Adrenal gland (tissue), 12 donors: ENCODE data around the gene ZNF248. TPM values are rescaled to one million over a fixed set of nuclear protein-coding genes. Genes with fewer than 3 reads are reported as not detected.

Experiments used
- DNase-seq, 7 donors: peaks; one replicate each; pipeline ENCODE4 v3.0.0-alpha.2; 2019 to 2020
- H3K27ac ChIP-seq, 5 donors: fragments of 200-600 bp; sonication (generic) in 4 of 5; 1 replicate in 3 of 5; 2 replicates in 2 of 5; pipeline versions ENCODE4 v1.5.1 to v1.8.0; 2016 to 2020; ENCODE audit warnings: mild to moderate bottlenecking in 1 of 5
- H3K27me3 ChIP-seq: fragments of 200-600 bp; 2 replicates; pipeline ENCODE4 v1.8.0; 2021
- H3K36me3 ChIP-seq, 2 donors: fragments of 200-600 bp; replicated peaks in 1 of 2; 1 replicate in 1 of 2; 2 replicates in 1 of 2; pipeline versions ENCODE4 v1.5.1 to v1.8.0; 2018 to 2022
- H3K4me1 ChIP-seq, 2 donors: fragments of 200-600 bp; replicated peaks in 1 of 2; 1 replicate in 1 of 2; 2 replicates in 1 of 2; pipeline versions ENCODE4 v1.5.1 to v1.8.0; 2018 to 2021
- H3K4me3 ChIP-seq, 4 donors: fragments of 200-600 bp; sonication (generic) in 3 of 4; one replicate each; pipeline ENCODE4 v1.5.1; 2016 to 2018
- H3K9me3 ChIP-seq, 3 donors: fragments of 200-600 bp; sonication (generic) in 1 of 3; replicated peaks in 1 of 3; 1 replicate in 2 of 3; 2 replicates in 1 of 3; pipeline versions ENCODE4 v1.5.1 to v1.8.0; 2016 to 2021
- POLR2A ChIP-seq, 2 donors: fragments of 450-650 bp; IDR thresholded peaks; one replicate each; pipeline ENCODE4 v1.6.1; 2017; ENCODE audit warnings: antibody characterized with exemption in 2 of 2, mild to moderate bottlenecking in 2 of 2, moderate library complexity in 1 of 2
- WGBS, 4 donors: extraction: QIAGEN DNeasy Blood & Tissue Kit in 2 of 4; methylation state at CpG; one replicate each; pipeline versions ENCODE4 v1.1.5 to v1.1.7; 2013 to 2017; 5-methylcytosine and 5-hydroxymethylcytosine counted together
- intact Hi-C, 2 donors: fragments of 100-400 bp; cut with DNase I; formaldehyde crosslinking; loops; one replicate each; pipeline versions ENCODE4 v1.14.1 to v1.15.0; 2022 to 2023
- polyA plus RNA-seq, 3 donors: library from polyadenylated mRNA; stranded (reverse); fragments of 200-250 nt in 2 of 3; fragments of 350-450 nt in 1 of 3; fragmentation: Illumina TruSeq in 1 of 3; extraction: RNeasy Lipid Tissue Mini Kit (QIAGEN cat#74804) in 1 of 3; gene quantifications; one replicate each; pipeline ENCODE4 v1.2.3, GENCODE V29; 2013 to 2014
- total RNA-seq, 9 donors: library from RNA; depleted of rRNA in 4 of 9; stranded (reverse); fragments of >200 nt in 4 of 9; fragments of 120-200 nt in 1 of 9; fragmentation: NEBNext Ultra II Directional in 1 of 9; extraction: Animal tissue kit (Norgen Biotek cat#: 25700) in 1 of 9; gene quantifications; one replicate each; pipeline versions ENCODE4 v1.1.0 to v1.2.4, GENCODE V29; 2013 to 2023
- TF ChIP-seq, protein P1 (sequence below), 6 experiments: fragments of 450-650 bp in 4 of 6; fragments of 200-600 bp in 2 of 6; sonication (generic) in 1 of 6; IDR thresholded peaks; 1 replicate in 5 of 6; 2 replicates in 1 of 6; pipeline versions ENCODE4 v1.5.1 to v1.8.0; 2016 to 2021; ENCODE audit warnings: antibody characterized with exemption in 6 of 6, mild to moderate bottlenecking in 2 of 6, moderate library complexity in 1 of 6
- donor health status: healthy with polysubstance abuse.
- donor health status: Bipolar disorder and iron deficiency.
- donor health status: DM: yes; HTN: yes; CAD: no.
- donor health status: DM: no; HTN: no; CAD: no.
- donor health status: DM: no; HTN: no; CAD: no.
- donor health status: DM: yes; HTN: yes; CAD: no.

The ZNF248 gene
- total and polyA plus RNA-seq, 12 donors: 5.6 to 21.6 (median 11.4) TPM

DNA sequence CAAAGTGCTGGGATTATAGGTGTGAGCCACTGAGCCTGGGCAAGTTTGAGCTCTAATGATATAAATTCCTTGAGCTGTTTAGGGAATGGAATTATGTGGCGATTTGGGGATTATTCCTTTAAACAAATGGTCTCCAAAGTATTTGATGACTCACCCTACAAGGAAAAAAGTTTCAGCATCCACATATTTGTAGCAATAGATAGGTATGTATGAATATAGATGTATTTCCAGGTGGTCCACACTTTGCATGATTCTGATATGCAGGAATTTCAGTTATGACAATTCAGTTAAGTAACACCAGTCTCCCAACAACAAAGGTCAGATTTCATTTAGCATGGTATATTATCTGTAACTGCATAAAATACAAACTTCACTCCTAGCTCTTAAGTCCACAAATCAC lies 92.2 kb downstream of the ZNF248 start:
- no peaks in the 10 kb centered on the region for H3K9me3 ChIP-seq

DNA sequence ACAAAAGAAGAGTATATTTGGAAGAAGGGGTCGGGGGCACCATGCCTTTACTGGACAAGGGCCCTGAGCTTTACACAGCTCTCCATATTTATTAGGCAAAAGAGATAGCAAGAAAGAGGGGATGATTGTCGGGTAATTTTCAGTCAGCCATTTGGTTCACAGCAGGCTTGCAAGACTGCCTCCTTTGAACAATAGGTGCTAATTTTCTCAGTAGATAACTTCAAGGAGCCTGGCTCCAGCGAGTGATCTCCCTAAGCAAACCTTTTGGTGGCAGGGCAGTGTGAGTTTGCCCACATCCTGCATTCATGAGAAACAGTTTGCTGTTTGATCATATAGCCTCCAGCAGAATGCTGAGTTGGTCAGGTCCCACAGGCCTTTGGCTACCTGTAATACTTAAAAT lies 94.3 kb downstream of the ZNF248 start:
- DNase-seq: no peak
- Histone ChIP-seq H3K4me3 (no peak overlapping the region), H3K9me3 (no peaks in the 10 kb centered on the region), H3K27me3 (no peaks in the 10 kb centered on the region), H3K27ac (no peak overlapping the region), H3K4me1 (no peaks in the 10 kb centered on the region), H3K36me3 (no peaks in the 10 kb centered on the region)
- 58 to 69% (median 59%) methylated on average over 3 of the region's 3 CpGs for WGBS, 4 donors
- TF ChIP-seq, protein P1, sequence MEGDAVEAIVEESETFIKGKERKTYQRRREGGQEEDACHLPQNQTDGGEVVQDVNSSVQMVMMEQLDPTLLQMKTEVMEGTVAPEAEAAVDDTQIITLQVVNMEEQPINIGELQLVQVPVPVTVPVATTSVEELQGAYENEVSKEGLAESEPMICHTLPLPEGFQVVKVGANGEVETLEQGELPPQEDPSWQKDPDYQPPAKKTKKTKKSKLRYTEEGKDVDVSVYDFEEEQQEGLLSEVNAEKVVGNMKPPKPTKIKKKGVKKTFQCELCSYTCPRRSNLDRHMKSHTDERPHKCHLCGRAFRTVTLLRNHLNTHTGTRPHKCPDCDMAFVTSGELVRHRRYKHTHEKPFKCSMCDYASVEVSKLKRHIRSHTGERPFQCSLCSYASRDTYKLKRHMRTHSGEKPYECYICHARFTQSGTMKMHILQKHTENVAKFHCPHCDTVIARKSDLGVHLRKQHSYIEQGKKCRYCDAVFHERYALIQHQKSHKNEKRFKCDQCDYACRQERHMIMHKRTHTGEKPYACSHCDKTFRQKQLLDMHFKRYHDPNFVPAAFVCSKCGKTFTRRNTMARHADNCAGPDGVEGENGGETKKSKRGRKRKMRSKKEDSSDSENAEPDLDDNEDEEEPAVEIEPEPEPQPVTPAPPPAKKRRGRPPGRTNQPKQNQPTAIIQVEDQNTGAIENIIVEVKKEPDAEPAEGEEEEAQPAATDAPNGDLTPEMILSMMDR (IDR thresholded peaks at IDR 0.05): no peak
- no peak for TF ChIP-seq POLR2A (IDR thresholded peaks at IDR 0.05)
- intact Hi-C loops: no loop called here

More for the DNA sequence above, 92.2 kb downstream of the ZNF248 start:
- intact Hi-C loops: no loop called here
- TF ChIP-seq POLR2A (IDR thresholded peaks at IDR 0.05): no peak
- TF ChIP-seq, protein P1 (IDR thresholded peaks at IDR 0.05): no peak
- Histone ChIP-seq H3K27ac (no peak overlapping the region), H3K36me3 (no peaks in the 10 kb centered on the region), H3K4me1 (no peaks in the 10 kb centered on the region), H3K27me3 (no peaks in the 10 kb centered on the region), H3K4me3 (no peak overlapping the region)
- WGBS, 4 donors: 63 to 89% (median 77%) methylated on average over 1 of the region's 1 CpG
- no peak for DNase-seq

DNA sequence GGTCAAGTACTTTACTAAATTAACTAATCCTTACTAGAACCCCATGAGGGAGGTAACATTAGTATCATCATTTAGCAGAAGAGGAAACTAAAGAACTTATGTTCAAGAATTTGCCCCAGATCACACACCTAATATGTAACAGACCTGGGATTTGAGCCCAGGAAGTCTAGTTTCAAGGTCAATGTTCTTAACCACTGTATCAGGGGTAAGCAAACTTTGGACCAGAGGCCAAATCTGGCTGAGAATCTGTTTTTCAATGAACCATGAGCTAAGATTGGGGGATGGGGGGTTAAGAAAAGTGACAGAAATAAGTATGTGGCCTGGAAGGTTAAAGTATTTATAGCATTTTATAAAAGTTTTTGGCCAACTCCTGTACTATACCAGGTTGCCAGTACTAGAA lies 95.1 kb downstream of the ZNF248 start:
- no peak for DNase-seq
- Histone ChIP-seq H3K27ac (no peak overlapping the region), H3K4me3 (no peak overlapping the region), H3K4me1 (no peaks in the 10 kb centered on the region), H3K27me3 (no peaks in the 10 kb centered on the region), H3K9me3 (no peaks in the 10 kb centered on the region), H3K36me3 (no peaks in the 10 kb centered on the region)
- TF ChIP-seq POLR2A (IDR thresholded peaks at IDR 0.05): no peak
- TF ChIP-seq, protein P1 (IDR thresholded peaks at IDR 0.05): no peak
- intact Hi-C loops: no loop called here

DNA sequence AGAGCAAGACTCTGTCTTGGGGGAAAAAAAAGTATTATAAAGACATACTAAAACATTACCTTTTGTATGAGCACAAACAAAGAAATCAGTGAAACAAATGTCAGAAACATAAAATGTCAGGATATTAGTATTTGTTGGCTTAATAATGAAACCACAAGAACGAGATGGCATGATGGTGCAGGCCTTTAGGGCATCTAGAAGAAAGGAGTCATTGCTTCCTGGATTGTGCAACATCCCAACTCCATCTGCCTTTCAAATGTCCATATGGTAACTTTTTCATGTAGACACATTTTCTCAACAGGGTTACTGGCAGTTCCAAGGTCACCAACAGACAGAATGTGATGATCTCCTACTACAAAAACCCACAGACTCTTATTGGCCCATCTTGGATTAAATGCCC lies 96.6 kb downstream of the ZNF248 start:
- Histone ChIP-seq H3K36me3 (no peaks in the 10 kb centered on the region), H3K4me3 (no peak overlapping the region), H3K27ac (no peak overlapping the region), H3K4me1 (no peaks in the 10 kb centered on the region), H3K9me3 (no peaks in the 10 kb centered on the region), H3K27me3 (no peaks in the 10 kb centered on the region)
- TF ChIP-seq, protein P1 (IDR thresholded peaks at IDR 0.05): no peak
- TF ChIP-seq POLR2A (IDR thresholded peaks at IDR 0.05): no peak
- intact Hi-C loops: no loop called here
- no peak for DNase-seq
- WGBS, 4 donors: 43 to 57% (median 47%) methylated on average over 1 of the region's 1 CpG
